Thymus (tissue), 14 donors: Measurements from ENCODE around the gene SLC5A8. TPM values are rescaled to one million over a fixed set of nuclear protein-coding genes. Genes with fewer than 3 reads are reported as not detected.

Experiments
- DNase-seq, 9 donors: peaks; one replicate each; pipeline ENCODE4 v3.0.0-alpha.2; 2013; ENCODE audit warnings: low spot score in 9 of 9, low read depth in 6 of 9, missing footprints in 1 of 9
- H3K27ac ChIP-seq, 2 donors: one replicate each; pipeline ENCODE4 v1.5.1; 2013; ENCODE audit warnings: control low read depth in 1 of 2, low read depth in 1 of 2, low read length in 1 of 2, mild to moderate bottlenecking in 1 of 2, moderate library complexity in 1 of 2
- H3K27me3 ChIP-seq, 2 donors: one replicate each; pipeline ENCODE4 v1.5.1; 2013; ENCODE audit warnings: low read length in 1 of 2; ENCODE audit not compliant: control insufficient read depth in 2 of 2, insufficient read depth in 1 of 2
- H3K36me3 ChIP-seq, 2 donors: one replicate each; pipeline ENCODE4 v1.5.1; 2013; ENCODE audit warnings: low read length in 1 of 2, mild to moderate bottlenecking in 1 of 2, moderate library complexity in 1 of 2; ENCODE audit not compliant: control insufficient read depth in 2 of 2, insufficient read depth in 2 of 2
- H3K4me1 ChIP-seq, 2 donors: one replicate each; pipeline ENCODE4 v1.5.1; 2013; ENCODE audit warnings: low read length in 2 of 2; ENCODE audit not compliant: control insufficient read depth in 2 of 2, insufficient read depth in 2 of 2
- H3K4me3 ChIP-seq, 2 donors: one replicate each; pipeline ENCODE4 v1.5.1; 2013; ENCODE audit warnings: low read length in 2 of 2, control low read depth in 1 of 2, mild to moderate bottlenecking in 1 of 2
- H3K9me3 ChIP-seq, 2 donors: one replicate each; pipeline ENCODE4 v1.5.1; 2013; ENCODE audit warnings: low read length in 1 of 2, mild to moderate bottlenecking in 1 of 2; ENCODE audit not compliant: control insufficient read depth in 2 of 2, insufficient read depth in 1 of 2
- WGBS: extraction: QIAGEN DNeasy Blood & Tissue Kit; methylation state at CpG from one replicate; pipeline ENCODE4 v1.1.7; 2013; 5-methylcytosine and 5-hydroxymethylcytosine counted together
- long read RNA-seq, 10 donors: transcript quantifications; one replicate each; lab custom pipeline, GENCODE V29; 2026
- polyA plus RNA-seq: library from polyadenylated mRNA; stranded (reverse); fragments of 200-250 nt; gene quantifications from one replicate; pipeline ENCODE4 v1.2.3, GENCODE V29; 2013
- total RNA-seq: library from RNA; stranded (reverse); fragments of 120-200 nt; gene quantifications from one replicate; pipeline ENCODE4 v1.2.4, GENCODE V29; 2013
- donor health status: healthy.

SLC5A8 gene, protein sequence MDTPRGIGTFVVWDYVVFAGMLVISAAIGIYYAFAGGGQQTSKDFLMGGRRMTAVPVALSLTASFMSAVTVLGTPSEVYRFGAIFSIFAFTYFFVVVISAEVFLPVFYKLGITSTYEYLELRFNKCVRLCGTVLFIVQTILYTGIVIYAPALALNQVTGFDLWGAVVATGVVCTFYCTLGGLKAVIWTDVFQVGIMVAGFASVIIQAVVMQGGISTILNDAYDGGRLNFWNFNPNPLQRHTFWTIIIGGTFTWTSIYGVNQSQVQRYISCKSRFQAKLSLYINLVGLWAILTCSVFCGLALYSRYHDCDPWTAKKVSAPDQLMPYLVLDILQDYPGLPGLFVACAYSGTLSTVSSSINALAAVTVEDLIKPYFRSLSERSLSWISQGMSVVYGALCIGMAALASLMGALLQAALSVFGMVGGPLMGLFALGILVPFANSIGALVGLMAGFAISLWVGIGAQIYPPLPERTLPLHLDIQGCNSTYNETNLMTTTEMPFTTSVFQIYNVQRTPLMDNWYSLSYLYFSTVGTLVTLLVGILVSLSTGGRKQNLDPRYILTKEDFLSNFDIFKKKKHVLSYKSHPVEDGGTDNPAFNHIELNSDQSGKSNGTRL
- total RNA-seq (0.33 TPM), polyA plus RNA-seq (0.55 TPM)
- long read RNA-seq, donor 1: 0 reads
- long read RNA-seq, donor 2: 0 reads
- long read RNA-seq, donor 3: 0 reads
- long read RNA-seq, donor 4: 0 reads
- long read RNA-seq, donor 5, full-length matches to known transcripts: 1 of 1 reads
- long read RNA-seq, donor 5, partial matches to known transcripts: 0 of 1 reads
- long read RNA-seq, donor 5, other reads (novel, unspliced or antisense): 0 of 1 reads
- long read RNA-seq, donor 6: 0 reads
- long read RNA-seq, donor 7: 0 reads
- long read RNA-seq, donor 8: 0 reads
- long read RNA-seq, donor 9: 0 reads
- long read RNA-seq, donor 10: 0 reads

DNA sequence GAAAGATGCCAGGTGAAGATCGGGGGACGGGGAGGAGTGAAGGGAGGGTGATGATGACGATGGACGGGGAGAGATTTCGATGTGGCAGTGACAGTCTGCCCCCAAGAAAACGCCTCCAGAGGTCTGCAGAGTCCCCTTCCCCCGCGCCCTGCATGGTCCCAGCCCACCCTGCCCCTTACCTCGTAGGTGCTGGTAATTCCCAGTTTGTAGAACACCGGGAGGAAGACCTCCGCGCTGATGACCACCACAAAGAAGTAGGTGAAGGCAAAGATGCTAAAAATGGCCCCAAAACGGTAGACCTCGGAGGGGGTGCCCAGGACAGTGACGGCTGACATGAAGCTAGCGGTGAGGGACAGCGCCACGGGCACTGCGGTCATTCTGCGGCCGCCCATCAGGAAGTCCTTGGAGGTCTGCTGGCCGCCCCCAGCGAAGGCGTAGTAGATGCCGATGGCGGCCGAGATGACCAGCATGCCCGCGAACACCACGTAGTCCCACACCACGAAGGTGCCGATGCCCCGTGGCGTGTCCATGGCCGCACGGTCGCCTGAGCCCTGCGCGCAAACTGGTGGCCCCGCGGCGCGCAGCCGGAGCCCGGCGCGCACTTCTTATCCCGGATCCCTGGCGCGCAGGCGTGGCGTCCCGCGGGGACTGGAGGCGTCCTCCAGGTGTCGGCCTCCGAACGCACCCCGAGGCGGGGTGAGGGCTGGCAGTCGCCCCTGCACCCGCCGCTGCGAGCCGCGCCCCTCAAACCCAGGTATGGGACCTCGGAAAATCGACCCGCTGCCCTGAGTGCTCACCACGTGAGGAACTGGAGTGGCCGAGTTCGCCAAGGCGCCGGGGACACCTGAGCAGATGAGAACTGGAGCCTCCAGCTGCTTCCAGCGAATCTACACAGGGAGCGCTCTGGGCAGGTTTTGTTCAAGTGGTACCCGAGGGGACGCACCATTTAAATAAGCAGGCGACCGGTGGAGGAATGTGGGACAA is at the start of gene SLC5A8:
TSS of gene SLC5A8 (minus strand) at position 920 of the 984 bp plus-strand sequence. CDS start at position 530, 390 bp downstream.
- no peak for DNase-seq
- peaks cover 0 to 4% of the 10 kb centered on the region in 2 donors for H3K9me3 ChIP-seq
- H3K27ac ChIP-seq: no peak within 1 kb of the TSS
- H3K4me3 ChIP-seq: no peak within 1 kb of the TSS
- no peaks in the 10 kb centered on the region for H3K4me1 ChIP-seq
- 13% methylated on average over 80 of the region's 80 CpGs for WGBS
- H3K36me3 ChIP-seq: no peaks in the 10 kb centered on the region
- H3K27me3 ChIP-seq: peaks cover 4 to 25% of the 10 kb centered on the region in 2 donors

GRCh38 chr12:101257357-101257756 is 47.3 kb upstream of the SLC5A8 start:
- no peaks in the 10 kb centered on the region for H3K27me3 ChIP-seq
- no peak overlapping the region for H3K27ac ChIP-seq
- no peaks in the 10 kb centered on the region for H3K4me1 ChIP-seq
- WGBS: 89% methylated on average over 4 of the region's 4 CpGs
- H3K36me3 ChIP-seq: no peaks in the 10 kb centered on the region
- H3K4me3 ChIP-seq: no peak overlapping the region
- DNase-seq: no peak
- H3K9me3 ChIP-seq: no peaks in the 10 kb centered on the region

- Histone ChIP-seq H3K4me1 (no peaks in the 10 kb centered on the region), H3K27me3 (no peaks in the 10 kb centered on the region), H3K9me3 (no peaks in the 10 kb centered on the region), H3K36me3 (no peaks in the 10 kb centered on the region), H3K4me3 (no peak overlapping the region), H3K27ac (no peak overlapping the region)
- 73% methylated on average over 4 of the region's 4 CpGs for WGBS
- DNase-seq: no peak
Measured at GRCh38 chr12:101256266-101256665, 46.2 kb upstream of the SLC5A8 start.

DNA sequence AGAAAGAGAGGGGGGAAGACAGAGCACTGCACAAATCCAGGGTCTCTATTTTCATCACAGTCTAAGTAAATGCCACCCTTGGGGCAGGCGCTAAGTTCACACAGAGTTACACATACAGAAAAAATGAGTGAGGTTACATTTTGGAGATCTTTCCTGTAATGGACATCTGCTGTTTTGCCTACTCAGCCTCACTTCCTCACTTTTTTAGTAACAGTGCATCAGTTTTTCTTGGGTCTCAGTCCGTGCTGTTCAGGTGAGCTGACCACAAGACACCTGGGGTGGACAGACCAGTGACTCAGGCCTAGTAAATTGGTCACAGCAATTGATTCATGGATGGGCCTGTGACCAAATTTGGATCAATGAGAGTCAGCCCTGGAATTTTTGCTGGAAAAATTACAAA is 33.6 kb upstream of the SLC5A8 start:
- Histone ChIP-seq H3K27ac (no peak overlapping the region), H3K27me3 (no peaks in the 10 kb centered on the region), H3K4me1 (no peaks in the 10 kb centered on the region), H3K36me3 (no peaks in the 10 kb centered on the region), H3K9me3 (peaks cover 0 to 12% of the 10 kb centered on the region in 2 donors), H3K4me3 (no peak overlapping the region)
- WGBS: 87% methylated on average over 2 of the region's 2 CpGs
- DNase-seq: no peak

- WGBS: 93% methylated on average over 2 of the region's 2 CpGs
- no peak for DNase-seq
- H3K4me1 ChIP-seq: no peaks in the 10 kb centered on the region
- no peaks in the 10 kb centered on the region for H3K36me3 ChIP-seq
- no peaks in the 10 kb centered on the region for H3K27me3 ChIP-seq
- peaks cover 0 to 12% of the 10 kb centered on the region in 2 donors for H3K9me3 ChIP-seq
- H3K27ac ChIP-seq: no peak overlapping the region
- H3K4me3 ChIP-seq: no peak overlapping the region
Measured at GRCh38 chr12:101243074-101243473, 33.0 kb upstream of the SLC5A8 start.

DNA sequence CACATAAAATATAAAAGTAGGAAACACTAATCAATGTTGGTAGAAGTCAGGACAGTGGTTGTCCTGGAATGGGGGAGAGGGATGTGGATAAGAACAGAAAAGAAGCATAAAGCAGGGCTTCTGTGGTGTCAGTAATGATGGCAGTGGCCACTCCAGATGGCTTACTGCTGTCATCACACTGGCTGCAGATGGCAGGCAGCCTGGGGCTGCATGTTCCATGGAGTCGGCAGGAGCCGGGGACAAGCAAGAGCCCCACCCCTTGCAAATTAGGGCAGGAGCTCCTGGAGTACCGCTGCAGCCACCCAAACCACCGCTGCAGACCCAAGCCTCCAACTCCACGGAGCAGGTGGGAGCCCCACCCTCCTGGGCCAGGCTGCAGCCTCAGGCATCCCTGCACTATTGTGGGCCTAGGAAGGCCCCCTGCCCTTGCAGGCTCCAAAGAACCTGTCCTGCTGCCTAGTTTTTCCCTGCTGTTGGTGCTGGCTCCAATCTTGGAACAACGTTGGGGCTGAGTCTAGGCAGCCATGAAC is 28.8 kb upstream of the SLC5A8 start:
- Histone ChIP-seq H3K27ac (no peak overlapping the region), H3K36me3 (no peaks in the 10 kb centered on the region), H3K27me3 (no peaks in the 10 kb centered on the region), H3K9me3 (peaks cover 0 to 12% of the 10 kb centered on the region in 2 donors), H3K4me1 (no peaks in the 10 kb centered on the region), H3K4me3 (no peak overlapping the region)
- no peak for DNase-seq
- WGBS: 93% methylated on average over 6 of the region's 6 CpGs

DNA sequence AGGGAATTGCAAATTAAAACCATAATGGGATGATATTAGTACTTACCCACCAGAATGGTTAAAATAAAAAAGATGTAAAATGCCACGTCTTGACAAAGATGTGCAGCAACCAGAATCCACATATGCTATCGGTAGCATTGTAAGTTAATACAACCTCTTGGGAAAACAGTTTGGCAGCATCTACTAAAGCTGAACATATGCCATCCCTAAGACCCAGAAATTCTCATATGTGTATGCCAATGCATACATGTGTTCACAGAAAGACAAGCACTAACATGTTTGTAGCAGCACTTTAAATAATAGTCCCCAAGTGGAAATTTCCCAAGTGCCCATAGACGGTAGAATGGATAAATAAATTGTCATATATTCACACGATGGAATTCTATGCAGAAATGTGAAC is 28.3 kb upstream of the SLC5A8 start:
- Histone ChIP-seq H3K27ac (no peak overlapping the region), H3K4me1 (no peaks in the 10 kb centered on the region), H3K9me3 (peaks cover 0 to 12% of the 10 kb centered on the region in 2 donors), H3K4me3 (no peak overlapping the region), H3K36me3 (no peaks in the 10 kb centered on the region), H3K27me3 (no peaks in the 10 kb centered on the region)
- 93% methylated on average over 4 of the region's 4 CpGs for WGBS
- DNase-seq: no peak

DNA sequence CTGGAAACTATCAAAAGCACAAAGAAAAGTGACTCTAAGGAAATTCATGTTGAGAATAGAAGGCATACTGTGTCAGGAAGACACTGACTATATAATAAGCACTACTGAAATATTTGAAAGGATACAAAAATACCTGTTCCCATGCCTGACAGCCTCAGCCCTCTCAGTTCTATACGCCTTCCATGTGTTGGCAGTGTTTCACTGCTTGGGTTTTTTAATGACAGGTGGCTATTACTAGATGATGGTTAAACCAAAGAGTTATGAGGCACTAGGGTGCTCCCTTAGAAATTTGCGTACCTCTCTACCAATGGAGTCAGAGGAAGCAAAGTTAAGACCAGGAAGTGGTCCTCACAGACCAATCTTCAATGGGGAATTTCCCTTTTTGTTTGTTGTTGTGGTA is 25.6 kb upstream of the SLC5A8 start:
- no peak overlapping the region for H3K4me3 ChIP-seq
- no peaks in the 10 kb centered on the region for H3K4me1 ChIP-seq
- no peak overlapping the region for H3K27ac ChIP-seq
- H3K36me3 ChIP-seq: no peaks in the 10 kb centered on the region
- H3K9me3 ChIP-seq: peaks cover 0 to 12% of the 10 kb centered on the region in 2 donors
- H3K27me3 ChIP-seq: no peaks in the 10 kb centered on the region
- WGBS: 91% methylated on average over 2 of the region's 2 CpGs
- no peak for DNase-seq
